SIG-M5 (cell line): ENCODE data around the gene PARD3.

Experiments used
- DNase-seq: peaks from one replicate; lab custom pipeline; 2025; lab: John Stamatoyannopoulos, UW

Gene PARD3

DNA sequence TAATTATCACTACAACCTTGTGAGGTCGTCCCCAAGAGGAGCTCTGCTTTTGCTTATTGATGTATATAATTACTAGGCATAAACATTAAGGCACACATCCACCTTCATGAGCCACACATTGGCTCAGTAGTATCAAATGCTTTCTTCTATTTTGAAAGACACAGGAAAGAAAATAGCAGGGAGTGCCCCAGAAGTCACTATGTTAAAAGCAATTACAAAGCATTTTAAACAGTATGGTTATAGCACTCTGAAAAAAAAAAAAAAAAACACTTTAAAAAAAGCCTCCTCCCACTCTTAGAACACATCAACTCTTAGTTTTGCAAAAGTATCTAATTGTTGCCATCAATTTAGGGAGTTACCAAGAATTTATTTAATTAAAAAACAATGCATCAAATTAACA lies 474.2 kb downstream of the PARD3 start:
- DNase-seq = no peak

DNA sequence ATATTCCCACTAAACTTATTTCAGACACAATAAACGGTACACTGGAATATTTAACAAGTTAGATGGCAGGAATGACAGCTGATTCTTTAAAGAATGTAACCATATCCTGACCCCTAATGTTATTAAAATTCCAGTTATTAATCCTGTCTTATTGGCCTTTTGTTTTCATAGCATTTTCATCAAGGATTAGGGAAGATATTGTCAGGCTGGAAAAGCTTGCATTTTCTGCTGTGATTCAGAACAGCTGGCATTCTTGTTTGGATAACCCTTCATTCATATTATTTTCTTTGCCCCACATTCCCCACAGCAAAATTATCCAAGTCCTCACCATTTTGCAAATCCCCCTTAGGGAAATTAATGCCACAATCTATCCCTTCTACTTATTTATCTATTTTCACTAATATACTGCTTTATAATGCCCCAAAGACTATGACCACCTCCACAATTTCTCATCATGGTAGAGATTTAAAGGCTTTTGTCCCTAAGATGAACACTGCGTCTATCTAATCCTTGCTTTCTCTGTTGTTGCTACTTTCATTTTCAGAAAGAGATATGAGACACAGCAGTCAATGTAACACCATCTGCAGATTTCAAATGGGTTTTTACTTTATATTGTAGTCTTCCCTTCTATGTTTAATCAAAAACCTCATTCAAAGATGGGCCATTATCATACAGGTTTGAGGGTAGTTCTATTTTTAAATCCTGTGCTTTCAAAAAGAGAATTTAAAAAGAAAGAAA lies 475.1 kb downstream of the PARD3 start:
- DNase-seq = no peak

DNA sequence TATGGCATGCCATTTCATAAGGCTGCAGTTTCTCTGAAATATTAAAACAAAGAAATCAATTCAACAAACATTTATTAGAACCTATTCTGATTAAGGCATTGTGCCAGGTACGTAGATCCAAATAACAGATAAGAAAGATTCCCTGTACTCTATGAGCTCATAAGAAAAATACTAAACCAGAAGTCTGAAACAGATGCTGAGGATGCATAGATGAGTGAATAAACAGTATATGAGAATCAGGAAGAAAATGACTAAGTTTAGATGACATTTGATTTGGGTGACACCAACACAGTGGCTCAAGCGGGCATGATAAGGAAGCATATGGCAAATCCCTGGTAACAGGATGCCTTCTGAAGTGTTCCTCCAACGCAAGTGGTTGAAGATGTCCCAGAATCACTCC lies 477.2 kb downstream of the PARD3 start:
- no peak for DNase-seq

DNA sequence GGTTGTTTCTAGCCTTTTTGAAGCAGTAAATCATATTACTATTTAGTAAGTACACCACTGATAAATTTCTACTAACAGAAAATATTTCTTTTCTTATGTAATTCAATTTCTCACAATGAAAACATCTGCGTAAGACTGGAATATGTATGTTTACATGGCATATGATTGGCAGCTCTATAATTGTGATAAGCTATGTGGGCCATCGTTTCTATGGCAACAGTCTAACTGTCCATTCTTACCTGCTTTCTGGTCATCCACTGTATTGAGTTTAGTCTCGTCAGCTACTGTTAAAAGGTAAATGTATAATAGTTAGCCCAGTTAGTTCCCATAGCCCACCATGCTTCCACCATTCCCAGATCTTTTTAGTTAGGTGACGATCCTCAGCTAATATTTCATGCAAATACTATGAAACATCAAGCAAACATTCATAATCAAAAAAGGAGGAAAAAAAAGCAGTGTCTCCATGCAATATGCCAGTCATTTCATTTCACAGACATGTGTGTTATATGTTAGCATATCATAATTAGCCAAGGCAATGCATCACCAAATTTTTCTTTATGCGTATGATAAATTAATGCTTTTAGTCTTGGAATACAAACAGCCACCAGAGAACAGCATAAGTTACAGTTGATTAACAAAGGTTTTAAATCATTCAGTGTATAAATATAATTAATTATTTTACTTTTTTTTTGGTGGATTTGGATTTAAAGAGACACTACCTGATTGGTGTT lies 479.0 kb downstream of the PARD3 start:
- DNase-seq = no peak

DNA sequence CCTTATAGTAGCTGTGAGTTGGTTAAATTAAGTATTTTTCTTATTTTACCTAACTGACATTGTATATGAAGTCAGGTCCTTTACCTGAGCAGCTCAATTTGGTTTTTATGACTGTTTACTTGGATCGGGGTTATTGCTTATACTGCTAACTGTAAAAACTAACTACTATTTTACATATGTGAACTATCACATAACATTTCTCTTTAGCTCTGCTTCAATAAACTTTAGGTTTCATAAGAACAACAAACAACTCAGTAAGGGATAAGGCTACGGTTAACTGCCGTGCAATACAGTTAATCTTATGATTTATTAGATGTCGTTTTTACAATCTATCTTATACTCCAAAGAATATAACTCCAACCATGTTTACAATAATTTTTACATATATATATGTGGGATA lies 480.2 kb downstream of the PARD3 start:
- DNase-seq = no peak

DNA sequence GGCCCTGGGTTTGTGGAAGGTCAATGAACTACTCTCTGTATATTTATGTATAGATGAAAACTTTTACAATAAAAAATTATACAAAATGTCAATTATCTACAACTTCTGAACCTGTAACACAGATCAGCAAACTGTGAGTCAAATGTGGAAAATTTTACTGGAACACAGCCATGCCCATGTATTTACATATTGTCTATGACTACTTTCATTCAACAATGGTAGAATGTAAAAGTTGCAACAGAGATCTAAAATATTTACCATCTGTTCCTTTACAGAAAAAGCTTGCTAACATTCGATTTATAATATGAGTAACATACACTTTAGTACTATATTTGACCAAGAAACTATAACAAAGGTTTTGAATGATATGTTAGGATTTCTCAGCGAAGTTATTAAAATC lies 481.6 kb downstream of the PARD3 start:
- DNase-seq = no peak

DNA sequence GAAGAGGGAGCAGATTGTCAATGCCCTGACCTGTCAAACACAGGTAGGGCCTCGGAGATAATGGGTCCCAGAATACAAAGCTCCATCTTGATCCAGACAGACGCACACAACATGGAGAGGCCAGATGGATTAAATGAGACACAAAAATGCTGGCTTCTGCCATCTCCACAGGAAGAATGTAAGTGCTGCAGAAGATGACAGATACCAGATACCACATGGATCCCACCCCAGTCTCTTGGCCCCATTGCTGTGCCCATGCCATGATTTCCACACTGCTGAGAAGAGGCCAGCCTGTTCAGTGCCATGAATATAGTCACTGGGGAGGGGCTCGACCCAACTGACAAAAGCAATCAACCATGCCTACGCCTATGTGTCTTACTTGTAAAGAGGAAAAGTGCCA lies 487.9 kb downstream of the PARD3 start:
- DNase-seq = no peak

DNA sequence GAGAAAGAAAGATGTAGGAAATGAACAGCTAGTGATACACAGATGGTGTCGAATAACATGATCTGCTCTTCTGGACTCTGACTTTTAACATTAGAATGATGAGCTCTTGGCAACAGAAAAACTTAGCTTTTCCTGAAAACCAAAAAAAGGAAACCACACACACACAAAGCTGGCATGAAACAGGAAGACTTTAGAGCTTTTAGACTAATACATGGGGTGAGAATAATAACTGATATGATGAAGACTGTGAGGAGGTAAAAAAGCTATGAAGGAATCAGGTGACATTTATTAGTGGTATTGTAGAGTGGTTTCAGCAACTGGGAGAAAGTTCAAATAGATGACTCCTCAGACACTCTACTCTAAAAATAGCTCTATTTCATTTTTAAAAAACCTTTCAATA lies 491.9 kb downstream of the PARD3 start:
- DNase-seq = no peak

DNA sequence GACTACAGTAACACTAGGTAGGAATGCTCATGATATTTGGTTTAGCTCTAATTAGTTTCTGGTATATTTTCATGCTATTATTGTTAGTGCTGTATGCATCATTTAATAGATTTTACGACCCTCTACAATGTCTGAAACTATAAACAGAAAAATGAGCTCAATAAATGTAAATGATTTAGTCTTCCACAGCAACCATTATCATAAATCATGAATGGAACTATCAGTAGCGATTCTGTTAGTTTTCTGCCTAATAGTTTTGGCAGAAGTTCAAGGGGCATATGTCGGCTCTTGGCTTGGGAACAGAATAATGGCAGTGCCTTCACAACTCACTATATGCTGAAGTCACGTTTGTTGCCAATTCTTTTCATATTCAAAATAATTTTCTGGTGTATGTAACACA lies 494.8 kb downstream of the PARD3 start:
- no peak for DNase-seq

DNA sequence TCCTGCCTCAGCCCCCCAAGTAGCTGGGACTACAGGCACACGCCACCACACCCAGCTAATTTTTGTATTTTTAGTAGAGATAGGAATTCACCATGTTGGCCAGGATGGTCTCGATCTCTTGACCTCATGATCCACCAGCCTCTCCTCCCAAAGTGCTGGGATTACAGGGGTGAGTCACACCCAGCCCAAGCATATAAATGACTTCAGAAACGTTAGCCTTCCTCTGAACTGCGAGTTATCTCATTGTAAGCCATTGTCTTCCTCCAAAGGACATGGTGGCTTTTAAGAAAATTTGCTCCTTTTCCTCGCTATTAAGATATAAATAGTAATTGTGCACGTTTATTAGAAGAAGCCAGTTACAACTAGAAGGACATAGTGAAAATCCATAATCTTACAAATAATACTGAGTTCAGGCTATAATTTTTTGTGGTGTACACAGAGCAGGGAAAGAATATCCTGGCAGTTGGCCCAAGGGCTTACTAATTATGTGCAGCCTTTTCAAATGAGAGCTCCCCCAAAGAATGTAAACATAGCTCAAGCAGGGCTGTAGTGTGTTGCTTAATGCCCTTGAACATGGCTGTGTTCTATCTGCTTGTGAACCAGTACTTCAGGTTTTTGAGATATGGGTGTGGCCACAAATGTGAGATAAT lies 495.8 kb downstream of the PARD3 start:
- no peak for DNase-seq

DNA sequence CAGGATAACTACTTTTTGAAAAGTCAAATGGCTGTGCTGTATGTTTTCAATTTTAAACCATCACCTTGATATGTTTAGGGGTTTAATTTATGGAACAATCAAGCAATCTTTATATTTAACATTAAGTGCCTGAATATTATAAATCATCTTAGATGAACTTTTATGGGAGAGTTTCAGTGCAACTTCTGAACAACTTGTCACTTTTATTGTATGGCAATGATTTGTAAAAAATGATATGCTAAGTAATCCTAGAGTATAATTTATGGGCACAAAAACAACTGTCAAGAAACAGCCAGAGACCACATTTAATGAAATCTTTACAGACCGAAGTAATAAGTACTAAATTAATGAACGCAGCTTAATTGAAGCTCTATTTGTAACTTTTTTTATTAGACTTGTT lies 498.9 kb downstream of the PARD3 start:
- no peak for DNase-seq

DNA sequence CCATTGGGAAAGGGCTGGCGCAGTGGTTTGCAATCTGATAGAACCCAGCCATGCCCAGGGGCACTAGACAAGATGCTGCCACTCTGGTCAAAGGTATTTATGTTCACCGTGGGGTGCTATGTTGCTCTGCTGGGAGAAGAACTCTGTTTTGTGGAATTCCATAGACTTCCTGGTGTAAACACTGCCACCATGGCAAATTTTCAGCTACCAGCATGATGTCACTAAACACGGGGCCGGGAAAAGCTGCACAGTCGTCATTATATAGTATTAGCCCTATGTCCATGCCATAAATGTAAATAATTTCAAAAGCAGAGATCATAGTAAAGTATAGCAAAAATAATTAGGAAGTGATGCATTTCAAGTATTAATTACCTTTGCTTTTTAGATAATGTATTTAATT lies 500.6 kb downstream of the PARD3 start:
- no peak for DNase-seq

DNA sequence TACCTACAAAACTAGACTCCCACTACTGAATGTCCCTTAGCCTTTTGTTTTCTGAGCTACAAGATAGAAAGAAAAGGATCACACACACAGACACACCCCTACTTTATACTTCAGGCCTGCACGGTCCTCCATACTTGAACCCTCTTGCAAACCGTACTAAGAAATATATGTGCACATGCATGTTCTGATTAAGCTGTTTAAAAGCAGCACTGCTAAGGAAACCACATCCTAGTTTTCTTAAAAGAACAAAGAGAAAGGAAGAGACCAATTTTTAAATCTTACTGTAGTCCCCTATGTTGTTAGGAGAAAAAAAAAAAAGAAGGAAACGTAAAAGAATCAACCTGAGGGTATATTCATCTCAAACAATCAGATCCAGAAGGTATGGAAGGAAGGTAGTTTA lies 501.2 kb downstream of the PARD3 start:
- DNase-seq = no peak

DNA sequence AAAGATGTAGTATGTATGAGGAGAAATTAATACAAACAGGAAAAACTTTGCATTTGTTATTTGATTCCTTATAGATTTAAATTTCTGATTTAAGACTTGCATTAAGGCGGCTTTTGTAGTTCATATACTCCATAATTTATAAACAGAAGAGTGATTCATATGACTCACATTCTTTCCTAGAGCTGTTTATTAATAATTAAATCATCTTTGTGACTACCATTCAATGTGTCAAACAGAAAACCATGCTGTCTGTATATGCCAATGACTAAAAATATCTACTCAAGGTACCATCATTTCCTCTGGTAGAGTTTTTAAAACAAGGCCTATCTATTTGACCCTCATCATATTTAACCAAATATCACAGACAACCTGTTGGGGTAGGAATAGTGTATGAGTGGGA lies 501.7 kb downstream of the PARD3 start:
- DNase-seq = no peak

DNA sequence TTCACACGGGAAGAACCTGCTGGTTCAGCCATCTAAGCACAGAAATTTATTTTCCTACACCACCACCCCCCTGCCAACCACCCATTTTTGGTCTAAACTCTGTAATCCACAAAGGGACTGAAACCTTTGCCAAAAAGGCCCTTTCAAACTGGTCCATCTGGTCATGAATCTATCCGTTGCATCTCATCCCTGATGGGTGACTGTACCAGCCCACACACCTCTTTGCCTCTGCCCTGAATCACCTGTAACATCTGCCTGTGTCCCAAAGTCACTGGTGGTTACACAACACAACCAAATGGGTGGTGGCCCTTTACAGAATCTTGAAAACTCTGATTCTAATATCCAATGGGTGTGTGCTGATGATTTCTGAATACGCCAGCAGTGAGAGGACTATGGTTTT lies 503.4 kb downstream of the PARD3 start:
- no peak for DNase-seq

DNA sequence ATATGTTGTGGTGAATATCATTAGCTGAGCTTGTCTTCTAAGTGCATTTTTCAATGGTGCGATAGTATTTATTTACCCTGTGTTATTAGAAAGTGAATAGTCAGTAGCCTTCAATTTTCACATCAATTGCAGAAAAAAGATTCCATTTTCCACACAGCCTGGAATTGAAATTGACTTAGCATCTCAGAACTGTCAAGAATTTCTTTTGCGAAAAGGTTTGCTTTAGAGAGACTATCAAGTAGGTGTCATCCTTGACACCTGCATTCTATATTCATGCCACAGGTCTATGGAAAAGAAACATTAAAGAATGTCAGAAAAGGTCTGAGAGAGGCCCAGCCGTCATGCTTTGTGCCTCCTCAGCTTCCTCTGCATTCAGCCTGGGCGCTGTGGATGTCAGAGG lies 504.9 kb downstream of the PARD3 start:
- no peak for DNase-seq

DNA sequence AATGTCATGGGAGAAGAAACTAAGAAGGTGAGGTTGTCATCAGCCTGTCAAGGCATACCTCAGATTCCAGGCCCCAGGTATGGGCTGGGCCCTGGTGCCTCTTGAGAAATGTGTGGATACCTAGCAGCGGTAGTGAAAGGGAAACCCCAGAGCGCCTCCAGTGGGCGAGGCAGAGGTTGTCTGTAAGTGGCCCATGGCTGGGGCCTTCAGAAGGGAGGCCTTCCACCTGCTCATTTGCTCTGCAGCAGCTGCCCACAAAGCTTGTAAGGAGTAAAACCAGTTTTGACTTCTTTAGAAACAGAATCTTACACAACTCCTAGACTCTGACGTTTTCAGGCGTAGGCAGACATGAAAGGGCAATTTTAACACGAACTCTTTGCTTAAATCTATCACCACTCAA lies 509.9 kb downstream of the PARD3 start:
- no peak for DNase-seq

DNA sequence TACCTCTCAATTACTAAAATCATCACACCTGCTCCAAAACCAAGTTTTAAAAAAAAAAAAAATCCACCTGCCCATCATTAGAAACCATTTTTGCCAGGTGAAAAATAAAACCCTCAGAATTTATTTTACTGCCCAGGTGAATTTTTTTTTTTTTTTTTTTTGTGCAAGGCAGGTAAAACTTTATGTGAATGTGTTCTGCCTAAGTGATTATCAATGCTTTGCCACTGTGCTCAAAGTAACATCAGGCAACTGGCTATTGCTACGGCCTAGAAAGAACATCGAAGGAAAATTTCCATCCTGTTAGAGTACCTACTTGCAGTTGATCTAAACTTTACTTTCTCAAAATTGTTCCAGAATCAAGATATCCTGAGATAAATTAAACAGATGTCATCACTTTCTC lies 512.1 kb downstream of the PARD3 start:
- no peak for DNase-seq

DNA sequence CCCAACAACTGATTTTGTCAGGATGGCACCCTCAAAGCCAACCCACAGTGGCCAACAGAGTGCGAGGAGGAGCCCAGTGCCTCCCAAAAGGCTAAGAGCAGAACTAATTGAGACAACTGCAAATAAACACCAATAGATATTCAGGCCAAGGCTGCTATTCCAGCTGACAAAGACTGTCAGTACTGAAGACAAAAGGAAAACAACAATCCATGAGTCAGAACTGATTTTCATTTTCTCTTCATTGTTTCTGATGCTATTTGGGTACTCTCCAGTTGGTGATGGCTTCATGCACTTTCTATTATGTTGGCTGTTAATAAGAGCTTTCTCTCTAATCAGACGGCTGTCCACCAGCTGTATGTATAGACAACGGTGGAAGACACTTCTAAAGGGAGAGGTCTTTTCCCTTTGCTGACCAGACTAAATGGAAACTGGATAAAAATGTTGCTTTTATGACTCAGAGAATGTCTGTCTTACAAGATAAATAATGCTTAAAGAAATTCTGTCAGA lies 515.9 kb downstream of the PARD3 start:
- DNase-seq = no peak

DNA sequence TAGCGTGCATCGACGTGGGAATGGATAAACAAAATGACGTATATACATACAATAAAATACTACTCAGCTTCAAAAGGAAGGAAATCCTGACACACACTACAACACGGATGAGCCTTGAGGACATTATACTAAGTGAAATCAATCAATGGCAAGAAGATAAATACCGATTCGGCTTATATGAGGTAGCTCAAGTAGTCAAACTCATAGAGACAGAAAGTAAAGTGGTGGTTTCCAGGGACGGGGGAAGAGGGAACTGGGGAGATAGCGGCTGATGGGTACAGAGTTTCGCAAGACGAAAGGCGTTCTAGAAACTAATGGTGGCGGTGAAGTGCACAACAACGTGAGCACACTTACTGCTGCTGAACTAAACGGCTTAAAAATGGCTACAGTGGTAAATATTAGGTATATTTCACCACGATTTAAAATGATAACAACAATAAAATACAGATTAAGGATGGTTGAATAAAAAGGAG lies 516.7 kb downstream of the PARD3 start:
- DNase-seq = no peak

DNA sequence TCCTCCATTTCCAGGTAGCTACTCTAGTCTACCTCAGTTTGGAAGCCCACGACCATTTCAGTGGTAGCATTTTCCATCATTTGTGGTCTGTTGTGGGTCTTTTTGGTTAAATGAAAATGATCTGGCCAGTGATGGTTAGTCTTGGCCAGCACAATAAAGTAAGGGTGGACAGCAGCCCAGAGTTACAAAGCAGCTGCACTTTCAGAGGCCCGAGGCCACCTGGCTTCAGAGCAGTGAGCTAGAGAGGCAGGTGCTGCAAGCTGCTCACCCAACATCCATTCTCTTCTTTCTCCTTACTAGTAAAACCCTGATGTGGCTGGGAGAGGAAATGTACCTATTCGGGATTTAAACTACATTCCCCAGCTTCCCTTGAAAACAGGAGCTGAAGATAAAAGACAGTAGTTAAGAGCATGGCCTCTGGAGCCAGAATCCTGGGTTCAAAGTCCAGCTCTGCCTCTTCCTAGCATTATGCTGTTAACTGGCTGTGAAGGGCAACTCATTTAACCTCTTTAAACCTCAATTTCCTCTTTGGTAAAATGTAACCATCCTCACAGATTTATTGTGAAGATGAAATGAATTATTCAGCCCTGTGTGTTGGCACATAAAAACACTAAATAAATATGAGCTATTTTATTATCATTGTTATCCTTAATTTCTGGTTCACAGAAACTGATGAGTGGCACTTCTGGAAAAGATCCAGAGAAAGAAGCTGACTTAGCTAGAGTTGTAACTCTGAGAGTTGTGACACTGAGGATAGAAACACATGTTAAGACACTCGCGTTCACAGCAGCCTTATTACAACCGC lies 517.4 kb downstream of the PARD3 start:
- DNase-seq = no peak

DNA sequence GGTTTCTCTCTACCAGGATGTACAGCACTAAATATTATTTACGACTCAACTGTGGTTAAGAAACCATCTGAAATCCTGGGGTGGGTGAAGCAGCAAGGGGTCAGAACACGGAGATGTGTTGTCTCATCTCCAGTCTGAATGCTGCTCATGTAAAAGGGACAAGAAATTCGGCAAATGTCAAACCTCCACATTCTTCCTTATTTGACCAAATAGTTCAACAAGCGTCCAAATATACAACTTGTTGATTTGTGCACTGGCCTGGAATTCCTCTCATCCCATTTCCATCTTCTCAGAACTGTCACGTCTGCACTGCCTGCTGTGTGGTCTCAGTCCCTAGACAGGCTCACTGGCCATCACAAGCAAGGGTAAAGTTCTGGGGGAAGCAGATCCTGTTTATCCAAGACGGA lies 520.0 kb downstream of the PARD3 start:
- DNase-seq = no peak
